HG03432 (cell line): ENCODE data around the gene PRKRA.
"Not testable (repeated sequence)": the region's sequence is repeated elsewhere in the genome, so short reads cannot be mapped to it uniquely, and the experiment has no call there.

Experiments
- ATAC-seq: cut with Tn5 transposase; IDR thresholded peaks from one replicate; pipeline ENCODE4 v1.9.1; 2021; ENCODE audit warnings: mild to moderate bottlenecking, moderate library complexity; ENCODE audit not compliant: unreplicated experiment

The PRKRA gene

GRCh38 chr2:178469219-178469849, 18.4 kb upstream of the PRKRA start:
- ATAC-seq: no peak

GRCh38 chr2:178457390-178457886, 6.5 kb upstream of the PRKRA start:
- no peak for ATAC-seq

- no peak for ATAC-seq
Measured at GRCh38 chr2:178455947-178456346, 5.0 kb upstream of the PRKRA start.

- no peak for ATAC-seq
Measured at GRCh38 chr2:178452870-178453269, 1.9 kb upstream of the PRKRA start.

GRCh38 chr2:178452334-178452733, 1.4 kb upstream of the PRKRA start:
- no peak for ATAC-seq

- peak; percentile 49 for ATAC-seq
Measured at GRCh38 chr2:178450524-178450773, 526 bp downstream of the PRKRA start.

- no peak for ATAC-seq
Measured at GRCh38 chr2:178449700-178450523, 1.1 kb downstream of the PRKRA start.

- no peak for ATAC-seq
Measured at GRCh38 chr2:178448968-178449661, 1.9 kb downstream of the PRKRA start.

GRCh38 chr2:178441426-178441825, 9.5 kb downstream of the PRKRA start:
- ATAC-seq: no peak

GRCh38 chr2:178436662-178437061, 14.3 kb downstream of the PRKRA start:
- no peak for ATAC-seq

- no peak for ATAC-seq
Measured at GRCh38 chr2:178429336-178429735, 21.6 kb downstream of the PRKRA start.

- ATAC-seq: no peak
Measured at GRCh38 chr2:178428396-178428806, 22.6 kb downstream of the PRKRA start.

- no peak for ATAC-seq
Measured at GRCh38 chr2:178427458-178427857, 23.5 kb downstream of the PRKRA start.

GRCh38 chr2:178426388-178426787, 24.6 kb downstream of the PRKRA start:
- ATAC-seq: no peak

- no peak for ATAC-seq
Measured at GRCh38 chr2:178425255-178425827, 25.6 kb downstream of the PRKRA start.

GRCh38 chr2:178423746-178424145, 27.2 kb downstream of the PRKRA start:
- not testable (repeated sequence) for ATAC-seq

- ATAC-seq: no peak
Measured at GRCh38 chr2:178422097-178422496, 28.9 kb downstream of the PRKRA start.

- ATAC-seq: no peak
Measured at GRCh38 chr2:178420463-178420999, 30.4 kb downstream of the PRKRA start.

- ATAC-seq: no peak
Measured at GRCh38 chr2:178419123-178419522, 31.9 kb downstream of the PRKRA start.

- ATAC-seq: no peak
Measured at GRCh38 chr2:178418426-178418825, 32.5 kb downstream of the PRKRA start.

GRCh38 chr2:178417916-178418315, 33.1 kb downstream of the PRKRA start:
- no peak for ATAC-seq
